SK-N-MC (cell line): Measurements from ENCODE around the gene ZNF462.
"Not testable (repeated sequence)": the region's sequence is repeated elsewhere in the genome, so short reads cannot be mapped to it uniquely, and the experiment has no call there.

Experiments
- DNase-seq: peaks from one replicate; pipeline ENCODE4 v3.0.0-alpha.2; 2011; ENCODE audit warnings: low read depth, low spot score
- H3K27ac ChIP-seq: fragments of 200-600 bp; sonication (generic); 2 replicates; pipeline ENCODE4 v1.5.1; 2016; ENCODE audit warnings: mixed run types
- H3K36me3 ChIP-seq: fragments of 200-600 bp; sonication (generic); 2 replicates; pipeline ENCODE4 v1.6.1; 2017; ENCODE audit warnings: antibody characterized with exemption, low read length, mixed read lengths; ENCODE audit not compliant: insufficient read depth
- H3K4me3 ChIP-seq: fragments of 200-600 bp; sonication (generic); 2 replicates; pipeline ENCODE4 v1.5.1; 2016
- H3K9ac ChIP-seq: fragments of 200-600 bp; sonication (generic); 2 replicates; pipeline ENCODE4 v1.8.0; 2017; ENCODE audit warnings: mixed run types, mixed read lengths; ENCODE audit not compliant: insufficient read length
- H3K9me3 ChIP-seq: fragments of 200-600 bp; sonication (generic); 2 replicates; pipeline ENCODE4 v1.6.1; 2017; ENCODE audit warnings: low read depth, mild to moderate bottlenecking, antibody characterized with exemption, low read length, moderate library complexity, mixed read lengths
- EZH2 ChIP-seq: fragments of 200-600 bp; sonication (generic); IDR thresholded peaks from one replicate; pipeline ENCODE4 v1.6.1; 2017; ENCODE audit warnings: antibody characterized with exemption
- FOXP2 ChIP-seq: optimal IDR thresholded peaks from 2 replicates; pipeline ENCODE3; 2011; ENCODE audit warnings: mild to moderate bottlenecking, moderate library complexity; ENCODE audit not compliant: insufficient read depth; ENCODE audit errors: extremely low read length, control extremely low read depth
- POLR2AphosphoS5 ChIP-seq: IDR thresholded peaks from 2 replicates; pipeline ENCODE4 v1.6.1; 2012; ENCODE audit warnings: mild to moderate bottlenecking, low read depth, low read length, borderline replicate concordance

Gene ZNF462

GRCh38 chr9:106830527-106831150, 32.3 kb upstream of the ZNF462 start:
- no peak for TF ChIP-seq EZH2
- no peak for TF ChIP-seq POLR2AphosphoS5
- no peak for TF ChIP-seq FOXP2
- no peaks in the 10 kb centered on the region for H3K36me3 ChIP-seq
- H3K9ac ChIP-seq = no peak overlapping the region
- H3K4me3 ChIP-seq = no peak overlapping the region
- DNase-seq = no peak
- H3K27ac ChIP-seq = no peak overlapping the region
- H3K9me3 ChIP-seq = no peaks in the 10 kb centered on the region

DNA sequence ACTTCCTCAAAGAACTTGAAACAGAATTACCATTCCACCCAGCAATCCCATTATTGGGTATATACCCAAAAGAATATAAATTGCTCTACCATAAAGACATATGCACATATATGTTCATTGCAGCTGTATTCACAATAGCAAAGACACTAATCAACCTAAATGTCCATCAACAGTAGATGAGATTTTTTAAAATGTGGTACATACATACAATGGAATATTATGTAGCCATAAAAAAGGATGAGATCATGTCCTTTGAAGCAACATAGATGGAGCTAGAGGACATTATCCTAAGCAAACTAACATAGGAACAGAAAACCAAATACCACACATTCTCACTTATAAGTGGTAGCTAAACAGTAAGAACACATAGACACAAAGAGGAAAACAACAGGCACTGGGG, 28.1 kb upstream of the ZNF462 start:
- Histone ChIP-seq H3K36me3 (no peaks in the 10 kb centered on the region), H3K9ac (no peak overlapping the region), H3K9me3 (no peaks in the 10 kb centered on the region), H3K4me3 (no peak overlapping the region), H3K27ac (no peak overlapping the region)
- DNase-seq = no peak
- TF ChIP-seq EZH2 (no peak), POLR2AphosphoS5 (no peak), FOXP2 (no peak)

DNA sequence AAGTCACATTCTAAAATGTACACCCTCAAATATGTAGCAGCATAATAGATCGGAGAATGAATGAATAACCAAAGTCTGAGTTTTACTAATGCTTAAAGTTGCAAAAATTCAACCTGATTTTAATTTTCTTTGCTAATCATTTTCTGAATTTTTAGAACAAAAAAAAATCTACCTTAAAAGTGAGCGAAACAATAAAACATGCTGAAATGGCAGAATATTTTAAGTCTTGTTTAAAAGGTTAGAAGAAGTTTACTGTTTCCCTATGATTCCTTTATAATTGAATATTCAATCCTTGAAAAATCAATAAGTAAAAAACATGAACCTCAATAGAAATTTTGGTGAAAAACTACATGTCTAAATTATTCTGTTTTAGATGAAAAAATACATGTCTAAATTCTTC, 27.1 kb upstream of the ZNF462 start:
- DNase-seq = no peak
- H3K36me3 ChIP-seq = no peaks in the 10 kb centered on the region
- H3K4me3 ChIP-seq = no peak overlapping the region
- TF ChIP-seq POLR2AphosphoS5 = no peak
- no peak for TF ChIP-seq EZH2
- no peak for TF ChIP-seq FOXP2
- H3K9me3 ChIP-seq = no peaks in the 10 kb centered on the region
- no peak overlapping the region for H3K27ac ChIP-seq
- no peak overlapping the region for H3K9ac ChIP-seq

DNA sequence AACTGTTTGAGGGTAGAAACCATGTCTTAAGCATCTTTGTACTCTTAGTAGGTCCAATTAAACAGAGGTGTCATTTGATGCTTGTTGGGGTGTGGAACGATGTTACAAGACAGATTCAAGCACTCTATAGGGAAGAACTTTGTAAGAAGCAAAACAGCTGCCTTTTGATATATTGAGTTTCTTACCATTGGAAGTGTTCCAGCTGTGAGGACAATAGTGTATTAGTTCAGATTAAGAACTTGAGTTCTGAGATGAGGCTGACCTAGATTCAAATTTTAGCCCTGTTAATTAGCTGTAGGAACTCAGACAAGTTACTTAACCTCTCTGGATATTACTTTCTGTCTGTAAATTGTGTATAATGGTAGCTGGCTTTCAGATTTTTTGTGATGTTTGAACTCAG, 19.6 kb upstream of the ZNF462 start:
- H3K36me3 ChIP-seq = no peaks in the 10 kb centered on the region
- no peak overlapping the region for H3K27ac ChIP-seq
- no peak overlapping the region for H3K4me3 ChIP-seq
- TF ChIP-seq FOXP2 (no peak), EZH2 (no peak), POLR2AphosphoS5 (no peak)
- no peaks in the 10 kb centered on the region for H3K9me3 ChIP-seq
- no peak overlapping the region for H3K9ac ChIP-seq
- no peak for DNase-seq

DNA sequence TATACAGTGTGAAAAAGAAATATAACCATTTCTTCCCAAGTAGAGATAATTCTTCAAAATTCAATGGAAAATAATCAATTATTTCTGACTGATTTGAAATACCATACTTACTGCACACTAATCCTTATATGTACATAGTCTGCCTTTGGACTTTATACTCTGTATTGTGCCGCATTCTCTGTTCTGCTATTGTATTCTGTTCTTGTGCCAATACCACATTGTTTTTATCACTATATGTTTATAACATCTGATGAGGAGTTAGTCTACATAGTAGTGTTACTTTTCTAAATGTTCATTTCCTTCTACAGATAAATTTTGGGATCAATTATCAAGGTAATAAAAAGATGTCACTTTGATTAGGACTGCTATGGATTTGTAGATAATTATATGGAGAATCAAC, 16.7 kb upstream of the ZNF462 start:
- no peaks in the 10 kb centered on the region for H3K9me3 ChIP-seq
- no peaks in the 10 kb centered on the region for H3K36me3 ChIP-seq
- H3K4me3 ChIP-seq = no peak overlapping the region
- TF ChIP-seq FOXP2 = no peak
- no peak overlapping the region for H3K27ac ChIP-seq
- DNase-seq = no peak
- no peak overlapping the region for H3K9ac ChIP-seq

GRCh38 chr9:106846857-106847256, 16.1 kb upstream of the ZNF462 start:
- H3K36me3 ChIP-seq = no peaks in the 10 kb centered on the region
- no peak overlapping the region for H3K4me3 ChIP-seq
- no peak for DNase-seq
- TF ChIP-seq EZH2 (no peak), FOXP2 (no peak), POLR2AphosphoS5 (no peak)
- no peaks in the 10 kb centered on the region for H3K9me3 ChIP-seq
- H3K27ac ChIP-seq = no peak overlapping the region
- no peak overlapping the region for H3K9ac ChIP-seq

GRCh38 chr9:106851640-106852039, 11.3 kb upstream of the ZNF462 start:
- not testable (repeated sequence) for H3K36me3 ChIP-seq, H3K4me3 ChIP-seq, H3K27ac ChIP-seq, H3K9ac ChIP-seq, DNase-seq, H3K9me3 ChIP-seq

- DNase-seq = no peak
- Histone ChIP-seq H3K9me3 (no peaks in the 10 kb centered on the region), H3K27ac (no peak overlapping the region)
Observed at GRCh38 chr9:106857811-106858470, 5.0 kb upstream of the ZNF462 start.

More at GRCh38 chr9:106857811-106858470, 5.0 kb upstream of the ZNF462 start:
- Histone ChIP-seq H3K4me3 (no peak overlapping the region), H3K36me3 (no peaks in the 10 kb centered on the region), H3K9ac (no peak overlapping the region)
- no peak for TF ChIP-seq FOXP2
- no peak for TF ChIP-seq POLR2AphosphoS5
- TF ChIP-seq EZH2 = no peak
